ENCODE results near the gene TOP2A.
A peak's percentile ranks its signal among the peaks of the same experiment; 100 is the strongest.

The TOP2A gene

GRCh38 chr17:40345994-40346764 is 71.5 kb downstream of the TOP2A start:
- DNase-seq (ENCODE audit: low read depth), result no peak

- DNase-seq (ENCODE audit: low read depth), result no peak
Observed at GRCh38 chr17:40345161-40345993, 72.3 kb downstream of the TOP2A start.

- no peak for DNase-seq (ENCODE audit: low read depth)
Observed at GRCh38 chr17:40344421-40345160, 73.1 kb downstream of the TOP2A start.

GRCh38 chr17:40343219-40344119 is 74.2 kb downstream of the TOP2A start:
- DNase-seq (ENCODE audit: low read depth), result no peak

- no peak for DNase-seq (ENCODE audit: low read depth)
Observed at GRCh38 chr17:40342504-40343218, 75.0 kb downstream of the TOP2A start.

GRCh38 chr17:40341808-40342503 is 75.7 kb downstream of the TOP2A start:
- no peak for DNase-seq (ENCODE audit: low read depth)

GRCh38 chr17:40340880-40341807 is 76.6 kb downstream of the TOP2A start:
- DNase-seq (ENCODE audit: low read depth), result peak; percentile 77

- DNase-seq (ENCODE audit: low read depth), result no peak
Observed at GRCh38 chr17:40340327-40340726, 77.4 kb downstream of the TOP2A start.

GRCh38 chr17:40338941-40339649 is 78.6 kb downstream of the TOP2A start:
- no peak for DNase-seq (ENCODE audit: low read depth)

Measured in stimulated activated CD8-positive, alpha-beta memory T cell treated with anti-CD3 and anti-CD28 coated beads, Interleukin-4, amount 100 ng/mL, for 24 hours (primary cell).